HepG2 (cell line): ENCODE data around the gene TEAD1. TPM values are rescaled to one million over a fixed set of nuclear protein-coding genes. Genes with fewer than 3 reads are reported as not detected.

ENCODE experiments used
- ATAC-seq: fragments of 200-7000 bp; cut with Tn5 transposase; 3 replicates; pipeline ENCODE4 v1.9.1; 2020; ENCODE audit warnings: mild to moderate bottlenecking, moderate library complexity
- BruUV-seq: library from RNA; stranded (reverse); fragments of 400-500 nt; replicated peaks from 2 replicates; lab custom pipeline; 2021; lab: Mats Ljungman, UMichigan
- CTCF ChIA-PET: fragments of 300-600 bp; formaldehyde crosslinking; extraction: SDS; loops from one replicate; lab custom pipeline; 2021; ENCODE audit warnings: low total read pairs, inconsistent platforms, low intra/inter-chr PET ratio; lab: Yijun Ruan, JAX
- POLR2A ChIA-PET: fragments of 350-600 bp; sonication (Branson Sonifier 250); formaldehyde crosslinking; loops from one replicate; lab custom pipeline; 2020; ENCODE audit warnings: antibody characterized with exemption, inconsistent platforms; lab: Yijun Ruan, JAX
- DNase-seq: peaks from one replicate; pipeline ENCODE4 v3.0.0-alpha.2; 2015; ENCODE audit warnings: low spot score
- FAIRE-seq: peaks from 3 replicates; lab custom pipeline; 2011; peaks lifted over from hg19 to GRCh38; lab: Jason Lieb, UNC
- H2AFZ ChIP-seq: one replicate; pipeline ENCODE4 v1.6.1; 2011; ENCODE audit warnings: low read length, inconsistent platforms
- H3K27ac ChIP-seq: fragments of 300-600 bp; 3 replicates; pipeline ENCODE4 v1.8.0; 2011; ENCODE audit warnings: mixed run types, mild to moderate bottlenecking, mixed read lengths, low read length, inconsistent platforms; ENCODE audit not compliant: insufficient read depth; ENCODE audit errors: extremely low read length
- H3K27me3 ChIP-seq, 2 experiments: fragments of 200-600 bp in 1 of 2; 2 replicates in 1 of 2; 3 replicates in 1 of 2; pipeline versions ENCODE4 v1.6.0 to v1.8.0; 2011; ENCODE audit warnings: low read length in 2 of 2, mild to moderate bottlenecking in 2 of 2, moderate library complexity in 2 of 2, inconsistent platforms in 1 of 2; ENCODE audit not compliant: insufficient read depth in 2 of 2, control insufficient read depth in 1 of 2
- H3K36me3 ChIP-seq, 2 experiments: fragments of 200-600 bp in 1 of 2; replicated peaks in 1 of 2; 2 replicates in 1 of 2; 3 replicates in 1 of 2; pipeline versions ENCODE4 v1.5.1 to v1.8.0; 2011; ENCODE audit warnings: low read length in 2 of 2, inconsistent platforms in 1 of 2; ENCODE audit not compliant: insufficient read depth in 2 of 2, control insufficient read depth in 1 of 2
- H3K4me1 ChIP-seq: 2 replicates; pipeline ENCODE4 v1.5.1; 2012; ENCODE audit warnings: low read length, inconsistent platforms; ENCODE audit not compliant: insufficient read depth
- H3K4me2 ChIP-seq: 2 replicates; pipeline ENCODE4 v1.6.0; 2011; ENCODE audit warnings: low read depth, low read length, inconsistent platforms
- H3K4me3 ChIP-seq, 3 experiments: fragments of 200-600 bp in 1 of 3; sonication (generic), shearing (Covaris generic) in 1 of 3; replicated peaks in 1 of 3; 2 replicates each; pipeline ENCODE4 v1.5.1; 2011 to 2016; ENCODE audit warnings: low read length in 3 of 3, inconsistent platforms in 2 of 3, low read depth in 2 of 3, mild to moderate bottlenecking in 2 of 3, control low read depth in 1 of 3, mixed read lengths in 1 of 3; ENCODE audit not compliant: insufficient read depth in 1 of 3
- H3K79me2 ChIP-seq: one replicate; pipeline ENCODE4 v1.6.1; 2011; ENCODE audit warnings: low read length, inconsistent platforms; ENCODE audit not compliant: insufficient read depth
- H3K9ac ChIP-seq: 2 replicates; pipeline ENCODE4 v1.6.0; 2011; ENCODE audit warnings: mild to moderate bottlenecking, low read depth, low read length, inconsistent platforms; ENCODE audit not compliant: insufficient read depth
- H3K9me3 ChIP-seq: 2 replicates; pipeline ENCODE4 v1.5.1; 2012; ENCODE audit warnings: mild to moderate bottlenecking, low read length
- H4K20me1 ChIP-seq: 2 replicates; pipeline ENCODE4 v1.6.0; 2011; ENCODE audit warnings: inconsistent platforms, mild to moderate bottlenecking, low read length, moderate library complexity; ENCODE audit not compliant: insufficient read depth
- CREB1 ChIP-seq, 2 experiments: fragments of 450-650 bp in 1 of 2; IDR thresholded peaks; 2 replicates each; pipeline ENCODE4 v1.6.1; 2016 to 2017; ENCODE audit warnings: control low read depth in 1 of 2, mild to moderate bottlenecking in 1 of 2, missing compliant biosample characterization in 1 of 2, missing genetic modification characterization in 1 of 2
- ELF1 ChIP-seq: sonication (generic); formaldehyde crosslinking; IDR thresholded peaks from 2 replicates; pipeline ENCODE4 v1.4.0; 2020; ENCODE audit warnings: missing genetic modification reagents
- GLI4 ChIP-seq: sonication (generic); formaldehyde crosslinking; IDR thresholded peaks from 2 replicates; pipeline ENCODE4 v1.5.1; 2020; ENCODE audit warnings: missing genetic modification reagents, mild to moderate bottlenecking, moderate library complexity, borderline replicate concordance
- HNF4A ChIP-seq: sonication (generic); formaldehyde crosslinking; IDR thresholded peaks from 2 replicates; pipeline ENCODE4 v1.4.0; 2020; ENCODE audit warnings: missing genetic modification reagents
- HNRNPH1 ChIP-seq: fragments of 200-400 bp; formaldehyde crosslinking; optimal IDR thresholded peaks from 2 replicates; pipeline ENCODE3; 2017; ENCODE audit warnings: mild to moderate bottlenecking, low read depth, low read length
- ISL2 ChIP-seq: sonication (generic); formaldehyde crosslinking; IDR thresholded peaks from 2 replicates; pipeline ENCODE4 v1.5.0; 2020; ENCODE audit warnings: missing genetic modification reagents
- KAT2B ChIP-seq: fragments of 150-350 bp; IDR thresholded peaks from 2 replicates; pipeline ENCODE4 v1.6.1; 2014; ENCODE audit warnings: low read depth, low read length, borderline replicate concordance
- KDM5B ChIP-seq: sonication (generic); formaldehyde crosslinking; IDR thresholded peaks from 2 replicates; pipeline ENCODE4 v1.4.0; 2020; ENCODE audit warnings: missing genetic modification reagents, mild to moderate bottlenecking, borderline replicate concordance
- KLF15 ChIP-seq: sonication (generic); formaldehyde crosslinking; IDR thresholded peaks from 2 replicates; pipeline ENCODE4 v1.8.1; 2023; ENCODE audit warnings: borderline replicate concordance, mild to moderate bottlenecking, inconsistent platforms, missing genetic modification reagents, mixed read lengths
- MTA1 ChIP-seq: sonication (generic); formaldehyde crosslinking; IDR thresholded peaks from 2 replicates; pipeline ENCODE4 v1.4.0; 2020; ENCODE audit warnings: missing genetic modification reagents, mild to moderate bottlenecking, borderline replicate concordance
- MXI1 ChIP-seq: IDR thresholded peaks from 3 replicates; pipeline ENCODE4 v1.6.1; 2012; ENCODE audit warnings: low read depth, low read length, inconsistent platforms, borderline replicate concordance
- MYC ChIP-seq: sonication (generic); formaldehyde crosslinking; IDR thresholded peaks from 2 replicates; pipeline ENCODE4 v1.9.0; 2021; ENCODE audit warnings: missing genetic modification reagents, borderline replicate concordance
- NAIF1 ChIP-seq: sonication (generic); formaldehyde crosslinking; IDR thresholded peaks from 2 replicates; pipeline ENCODE4 v1.5.0; 2020; ENCODE audit warnings: mild to moderate bottlenecking, missing genetic modification reagents, borderline replicate concordance
- POGK ChIP-seq: sonication (generic); formaldehyde crosslinking; conservative IDR thresholded peaks from 2 replicates; pipeline ENCODE4 v1.8.0; 2022; ENCODE audit warnings: mild to moderate bottlenecking, moderate library complexity, missing genetic modification reagents
- STAT5B ChIP-seq: sonication (generic); formaldehyde crosslinking; IDR thresholded peaks from 2 replicates; pipeline ENCODE4 v1.4.0; 2020; ENCODE audit warnings: missing genetic modification reagents
- ZBTB1 ChIP-seq: sonication (generic); formaldehyde crosslinking; IDR thresholded peaks from 2 replicates; pipeline ENCODE4 v1.4.0; 2020; ENCODE audit warnings: missing genetic modification reagents, borderline replicate concordance
- ZBTB42 ChIP-seq: sonication (generic); formaldehyde crosslinking; IDR thresholded peaks from 2 replicates; pipeline ENCODE4 v1.5.0; 2020; ENCODE audit warnings: mild to moderate bottlenecking, missing genetic modification reagents
- ZKSCAN1 ChIP-seq: fragments of 150-350 bp; IDR thresholded peaks from 2 replicates; pipeline ENCODE4 v1.6.1; 2014; ENCODE audit warnings: low read length
- ZNF205 ChIP-seq: IDR thresholded peaks from 2 replicates; pipeline ENCODE4 v1.6.1; 2018; ENCODE audit warnings: missing biosample characterization, missing genetic modification reagents
- ZNF296 ChIP-seq: sonication (generic); formaldehyde crosslinking; conservative IDR thresholded peaks from 2 replicates; pipeline ENCODE4 v1.5.0; 2020; ENCODE audit warnings: mild to moderate bottlenecking, missing genetic modification reagents
- ZNF546 ChIP-seq: sonication (generic); formaldehyde crosslinking; conservative IDR thresholded peaks from 2 replicates; pipeline ENCODE4 v1.8.1; 2023; ENCODE audit warnings: mild to moderate bottlenecking, missing genetic modification reagents
- ZNF672 ChIP-seq: sonication (generic); formaldehyde crosslinking; IDR thresholded peaks from 2 replicates; pipeline ENCODE4 v1.8.1; 2022; ENCODE audit warnings: missing genetic modification reagents
- WGBS: methylation state at CpG from one replicate; pipeline ENCODE4 v1.1.6; 2017; ENCODE audit warnings: low lambda C conversion rate; 5-methylcytosine and 5-hydroxymethylcytosine counted together
- in situ Hi-C: cut with HindIII; loops from 2 replicates; pipeline ENCODE4 v1.10.0; 2017; ENCODE audit warnings: low pct_unique_long_range_greater_than_20kb; ENCODE audit not compliant: extremely low pct_ligation_motif_present
- intact Hi-C: fragments of 100-400 bp; cut with micrococcal nuclease; formaldehyde crosslinking; loops from one replicate; pipeline ENCODE4 v1.10.0; 2022; ENCODE audit not compliant: unreplicated experiment
- polyA plus RNA-seq, 8 experiments: library from polyadenylated mRNA; depleted of rRNA in 3 of 8; stranded (reverse) in 7 of 8; unstranded in 1 of 8; fragments of >200 nt; fragmentation: Illumina TruSeq in 4 of 8; extraction: Trizol in 4 of 8; gene quantifications; 2 replicates each; pipeline versions ENCODE4 v1.2.1 to v1.2.3, GENCODE V29; 2011 to 2016; ENCODE audit warnings: low read depth in 4 of 8, missing spikeins in 1 of 8, mixed read lengths in 1 of 8; ENCODE audit not compliant: insufficient read depth in 1 of 8
- total RNA-seq, 5 experiments: library from RNA; depleted of rRNA; stranded (reverse); fragments of >200 nt; fragmentation: Illumina TruSeq; extraction: Trizol; gene quantifications; 2 replicates each; pipeline ENCODE4 v1.2.3, GENCODE V29; 2016; ENCODE audit warnings: low read depth in 1 of 5

The TEAD1 gene
- total and polyA plus RNA-seq, 2 of the 13 experiments (the other 11 are each of a cell fraction or from before 2014, with no cell fraction given): 20.1 to 30.5 TPM

GRCh38 chr11:12824281-12825041, 150.2 kb downstream of the TEAD1 start (continued):
- no peak for TF ChIP-seq POGK
- TF ChIP-seq ZBTB1 (CRISPR knock-in tag): no peak
- no peak for TF ChIP-seq CREB1 (IDR thresholded peaks at IDR 0.05)
- 0 out of 2 replicates have a peak, but pooled peaks have one; percentile 22 for TF ChIP-seq CREB1 (CRISPR knock-in tag; IDR thresholded peaks at IDR 0.05)
- TF ChIP-seq ZNF546 (CRISPR knock-in tag): no peak
- TF ChIP-seq ELF1: no peak
- peak; percentile 30; the same call in 1 of the 2 replicates for TF ChIP-seq ISL2 (CRISPR knock-in tag)
- peak; percentile 48 for TF ChIP-seq HNF4A (CRISPR knock-in tag)
- TF ChIP-seq GLI4: no peak
- TF ChIP-seq ZNF672 (CRISPR knock-in tag): no peak
- TF ChIP-seq ZNF205 (CRISPR knock-in tag): 0 out of 2 replicates have a peak, but pooled peaks have one; percentile 35

- H3K4me2 ChIP-seq: no peak overlapping the region
- FAIRE-seq: no peak
Observed at GRCh38 chr11:12826441-12826840, 152.2 kb downstream of the TEAD1 start.

More at GRCh38 chr11:12826441-12826840, 152.2 kb downstream of the TEAD1 start:
- POLR2A ChIA-PET: interaction anchor here (3.1 kb wide), 1 partner anchor 19 kb away, joined by 22 read pairs; no protein-coding TSS in a partner anchor
- ATAC-seq: no peak
- H4K20me1 ChIP-seq: no peaks in the 10 kb centered on the region
- H2AFZ ChIP-seq: no peak overlapping the region
- CTCF ChIA-PET: no interaction called here
- WGBS: 93% methylated on average over 2 of the region's 2 CpGs
- intact Hi-C loops (loop anchor here (5.0 to 10.0 kb wide), 3 partner anchors 62 to 232 kb away; no protein-coding TSS in a partner anchor), in situ Hi-C loops (no loop called here)
- peak overlapping the region; percentile 28 for H3K27ac ChIP-seq
- H3K9ac ChIP-seq: no peak overlapping the region
- no TSS peak for BruUV-seq
- peaks cover 27% of the 10 kb centered on the region for H3K79me2 ChIP-seq
- H3K4me3 ChIP-seq: no peak overlapping the region
- no peaks in the 10 kb centered on the region for H3K9me3 ChIP-seq
- H3K36me3 ChIP-seq: no peaks in the 10 kb centered on the region
- peaks cover 83% of the 10 kb centered on the region for H3K4me1 ChIP-seq
- DNase-seq: no peak
- no peaks in the 10 kb centered on the region for H3K27me3 ChIP-seq
- TF ChIP-seq NAIF1 (no peak), MTA1 (no peak), MYC (CRISPR knock-in tag) (no peak), ZBTB42 (CRISPR knock-in tag) (no peak), KLF15 (no peak), ZKSCAN1 (no peak), KDM5B (no peak), STAT5B (CRISPR knock-in tag) (no peak), MXI1 (no peak), KAT2B (no peak), ZNF296 (CRISPR knock-in tag) (no peak), HNRNPH1 (no peak)
